GM12891 (cell line): ENCODE measurements around the gene TUBB8.
"Not testable (repeated sequence)": the region's sequence is repeated elsewhere in the genome, so short reads cannot be mapped to it uniquely, and the experiment has no call there.

Experiments
- DNase-seq: peaks from one replicate; pipeline ENCODE4 v3.0.0; 2011; ENCODE audit warnings: low spot score; ENCODE audit not compliant: insufficient read length
- FAIRE-seq: peaks from 2 replicates; lab custom pipeline; 2011; peaks lifted over from hg19 to GRCh38; lab: Jason Lieb, UNC

TUBB8 gene

DNA sequence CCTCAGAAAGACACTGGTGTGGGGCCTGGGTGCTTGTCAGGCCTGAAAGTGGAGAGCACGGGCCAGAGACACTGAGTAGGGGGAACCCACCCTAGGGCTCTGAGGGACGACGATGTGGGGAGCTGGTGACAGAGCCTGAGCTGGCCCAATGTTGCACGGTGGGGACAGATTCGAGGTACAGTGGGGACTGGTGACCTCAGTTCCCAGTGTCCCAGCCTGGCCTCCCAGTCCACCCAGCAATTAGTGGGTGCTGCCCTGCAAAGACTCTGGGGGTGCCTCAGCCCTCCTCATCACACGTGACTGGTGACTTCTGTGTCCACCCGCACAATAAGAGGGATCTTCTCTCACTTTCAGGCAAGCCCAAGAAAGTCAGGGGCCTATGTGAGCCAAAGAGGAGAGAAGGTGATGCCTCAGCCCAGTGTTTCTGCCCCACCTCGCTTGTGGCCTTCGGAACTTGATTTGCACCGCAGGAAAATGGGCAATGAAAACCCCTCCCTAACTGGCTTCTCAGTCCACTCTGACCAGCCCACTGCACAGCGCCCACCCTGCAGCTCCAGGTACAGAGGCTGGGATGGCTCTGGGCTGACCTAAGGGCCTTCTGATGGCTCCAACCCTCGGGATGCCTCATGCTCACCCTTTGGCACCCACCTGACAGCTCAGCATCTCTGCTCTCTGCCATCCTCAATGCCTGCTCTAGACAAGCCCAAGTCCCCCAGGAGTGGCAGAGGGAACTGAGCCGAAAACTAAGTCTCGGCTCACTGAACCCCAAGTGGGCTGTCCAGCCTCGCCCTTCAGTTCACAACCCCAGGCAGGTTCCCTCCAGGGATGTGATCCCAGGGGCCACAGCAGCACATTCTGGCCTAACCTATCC, 36.4 kb downstream of the TUBB8 start:
- not testable (repeated sequence) for DNase-seq, FAIRE-seq

DNA sequence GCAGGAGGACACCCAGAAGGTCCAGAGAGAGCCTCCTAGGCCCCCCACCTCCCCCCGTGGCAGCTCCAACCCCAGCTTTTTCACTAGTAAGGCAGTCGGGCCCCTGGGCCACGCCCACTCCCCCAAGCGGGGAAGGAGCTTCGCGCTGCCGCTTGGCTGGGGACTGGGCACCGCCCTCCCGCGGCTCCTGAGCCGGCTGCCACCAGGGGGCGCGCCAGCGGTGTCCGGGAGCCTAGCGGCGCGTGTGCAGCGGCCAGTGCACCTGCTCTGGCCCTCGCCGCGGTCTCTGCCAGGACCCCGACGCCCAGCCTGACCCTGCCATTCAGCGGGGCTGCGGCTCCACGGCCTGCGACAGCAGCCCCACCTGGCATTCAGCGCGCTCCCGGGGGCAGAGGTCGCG, 37.8 kb downstream of the TUBB8 start:
- FAIRE-seq = not testable (repeated sequence)

DNA sequence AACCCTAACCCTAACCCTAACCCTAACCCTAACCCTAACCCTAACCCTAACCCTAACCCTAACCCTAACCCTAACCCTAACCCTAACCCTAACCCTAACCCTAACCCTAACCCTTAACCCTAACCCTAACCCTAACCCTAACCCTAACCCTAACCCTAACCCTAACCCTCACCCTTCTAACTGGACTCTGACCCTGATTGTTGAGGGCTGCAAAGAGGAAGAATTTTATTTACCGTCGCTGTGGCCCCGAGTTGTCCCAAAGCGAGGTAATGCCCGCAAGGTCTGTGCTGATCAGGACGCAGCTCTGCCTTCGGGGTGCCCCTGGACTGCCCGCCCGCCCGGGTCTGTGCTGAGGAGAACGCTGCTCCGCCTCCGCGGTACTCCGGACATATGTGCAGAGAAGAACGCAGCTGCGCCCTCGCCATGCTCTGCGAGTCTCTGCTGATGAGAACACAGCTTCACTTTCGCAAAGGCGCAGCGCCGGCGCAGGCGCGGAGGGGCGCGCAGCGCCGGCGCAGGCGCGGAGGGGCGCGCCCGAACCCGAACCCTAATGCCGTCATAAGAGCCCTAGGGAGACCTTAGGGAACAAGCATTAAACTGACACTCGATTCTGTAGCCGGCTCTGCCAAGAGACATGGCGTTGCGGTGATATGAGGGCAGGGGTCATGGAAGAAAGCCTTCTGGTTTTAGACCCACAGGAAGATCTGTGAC, 38.7 kb downstream of the TUBB8 start:
- not testable (repeated sequence) for DNase-seq, FAIRE-seq

More for the DNA sequence above, 37.8 kb downstream of the TUBB8 start:
- DNase-seq = not testable (repeated sequence)
